Lower lobe of right lung (tissue), 2 donors: ENCODE measurements around the gene RNASE1. TPM values are rescaled to one million over a fixed set of nuclear protein-coding genes. Genes with fewer than 3 reads are reported as not detected.

Source experiments
- ATAC-seq, 2 donors: fragments of 200-7000 bp; cut with Tn5 transposase; one replicate each; pipeline ENCODE4 v1.9.1; 2020 to 2022; ENCODE audit warnings: mild to moderate bottlenecking in 2 of 2, moderate library complexity in 2 of 2
- DNase-seq: peaks from one replicate; pipeline ENCODE4 v3.0.0-alpha.2; 2020
- H3K27ac ChIP-seq: fragments of 200-600 bp; one replicate; pipeline ENCODE4 v1.8.0; 2022
- H3K27me3 ChIP-seq: fragments of 200-600 bp; one replicate; pipeline ENCODE4 v1.8.0; 2022; ENCODE audit warnings: low read depth
- H3K36me3 ChIP-seq: fragments of 200-600 bp; one replicate; pipeline ENCODE4 v1.8.0; 2022; ENCODE audit warnings: mild to moderate bottlenecking
- H3K4me1 ChIP-seq: fragments of 200-600 bp; one replicate; pipeline ENCODE4 v1.8.0; 2022
- H3K4me3 ChIP-seq: fragments of 200-600 bp; one replicate; pipeline ENCODE4 v1.8.0; 2022; ENCODE audit warnings: mild to moderate bottlenecking
- H3K9me3 ChIP-seq: fragments of 200-600 bp; one replicate; pipeline ENCODE4 v1.8.0; 2022
- CTCF ChIP-seq: fragments of 200-600 bp; IDR thresholded peaks from one replicate; pipeline ENCODE4 v1.8.0; 2022; ENCODE audit warnings: antibody characterized with exemption, mild to moderate bottlenecking
- intact Hi-C: fragments of 100-400 bp; cut with DNase I; formaldehyde crosslinking; loops from one replicate; pipeline ENCODE4 v1.11.0; 2022
- total RNA-seq: library from RNA; stranded (reverse); fragmentation: NEBNext Ultra II Directional; extraction: Animal tissue kit (Norgen Biotek cat#: 25700); gene quantifications from one replicate; pipeline ENCODE4 v1.2.1, GENCODE V29; 2021
- donor health status: DM: no; HTN: yes; CAD: no; lungs with severe emphysema.

The RNASE1 gene
- total RNA-seq, 1 donor from 2014 or later: 694 TPM

GRCh38 chr14:20775901-20776300, 26.7 kb downstream of the RNASE1 start:
- Histone ChIP-seq H3K36me3 (no peaks in the 10 kb centered on the region), H3K9me3 (no peaks in the 10 kb centered on the region), H3K27ac (no peak overlapping the region), H3K27me3 (no peaks in the 10 kb centered on the region), H3K4me1 (peaks cover 7% of the 10 kb centered on the region), H3K4me3 (no peak overlapping the region)
- no peak for TF ChIP-seq CTCF
- DNase-seq (no peak), ATAC-seq (no peak)
- intact Hi-C loops: no loop called here

GRCh38 chr14:20775043-20775442, 27.6 kb downstream of the RNASE1 start:
- Histone ChIP-seq H3K4me1 (peaks cover 7% of the 10 kb centered on the region), H3K27me3 (no peaks in the 10 kb centered on the region), H3K27ac (no peak overlapping the region), H3K4me3 (no peak overlapping the region), H3K9me3 (no peaks in the 10 kb centered on the region), H3K36me3 (no peaks in the 10 kb centered on the region)
- ATAC-seq (no peak), DNase-seq (no peak)
- intact Hi-C loops: no loop called here
- no peak for TF ChIP-seq CTCF

GRCh38 chr14:20774258-20774824, 28.3 kb downstream of the RNASE1 start:
- DNase-seq (no peak), ATAC-seq (peak; percentile 47 to 74)
- H3K27me3 ChIP-seq: no peaks in the 10 kb centered on the region
- no peaks in the 10 kb centered on the region for H3K9me3 ChIP-seq
- no peak overlapping the region for H3K27ac ChIP-seq
- no peaks in the 10 kb centered on the region for H3K36me3 ChIP-seq
- H3K4me1 ChIP-seq: peaks cover 7% of the 10 kb centered on the region
- no peak overlapping the region for H3K4me3 ChIP-seq
- no peak for TF ChIP-seq CTCF
- intact Hi-C loops: no loop called here

- ATAC-seq (no peak), DNase-seq (no peak)
- H3K4me3 ChIP-seq: no peak overlapping the region
- no peaks in the 10 kb centered on the region for H3K36me3 ChIP-seq
- peaks cover 7% of the 10 kb centered on the region for H3K4me1 ChIP-seq
- TF ChIP-seq CTCF: no peak
- no peaks in the 10 kb centered on the region for H3K27me3 ChIP-seq
- intact Hi-C loops: no loop called here
- no peak overlapping the region for H3K27ac ChIP-seq
- H3K9me3 ChIP-seq: no peaks in the 10 kb centered on the region
Observed at GRCh38 chr14:20772650-20773049, 30.0 kb downstream of the RNASE1 start.

GRCh38 chr14:20769421-20769820, 33.2 kb downstream of the RNASE1 start:
- Histone ChIP-seq H3K27ac (no peak overlapping the region), H3K9me3 (no peaks in the 10 kb centered on the region), H3K27me3 (no peaks in the 10 kb centered on the region), H3K36me3 (no peaks in the 10 kb centered on the region), H3K4me1 (peaks cover under 1% of the 10 kb centered on the region), H3K4me3 (no peak overlapping the region)
- TF ChIP-seq CTCF: no peak
- DNase-seq (no peak), ATAC-seq (no peak)
- intact Hi-C loops: no loop called here

- intact Hi-C loops: no loop called here
- TF ChIP-seq CTCF: no peak
- no peaks in the 10 kb centered on the region for H3K36me3 ChIP-seq
- ATAC-seq (no peak), DNase-seq (no peak)
- no peak overlapping the region for H3K27ac ChIP-seq
- H3K9me3 ChIP-seq: no peaks in the 10 kb centered on the region
- H3K4me3 ChIP-seq: no peak overlapping the region
- no peaks in the 10 kb centered on the region for H3K4me1 ChIP-seq
- H3K27me3 ChIP-seq: no peaks in the 10 kb centered on the region
Observed at GRCh38 chr14:20768593-20768892, 34.1 kb downstream of the RNASE1 start.
